OCI-LY3 (cell line): ENCODE data around the gene TMEM178A.

Experiments
- H2AFZ ChIP-seq: fragments of 200-600, 300-600 bp; shearing (Covaris generic); 2 replicates; pipeline ENCODE4 v1.6.0; 2014; ENCODE audit warnings: antibody characterized with exemption, low read depth, low read length
- H3K27ac ChIP-seq: fragments of 200-600, 300-600 bp; sonication (generic); 2 replicates; pipeline ENCODE4 v1.5.1; 2014; ENCODE audit warnings: mild to moderate bottlenecking, low read length, moderate library complexity, mixed read lengths
- H3K27me3 ChIP-seq: fragments of 200-600, 300-600 bp; sonication (generic); 2 replicates; pipeline ENCODE4 v1.6.1; 2014; ENCODE audit warnings: low read depth, low read length, mixed read lengths
- H3K36me3 ChIP-seq: fragments of 200-600, 300-600 bp; sonication (generic); replicated peaks from 2 replicates; pipeline ENCODE3; 2014; ENCODE audit warnings: low read depth, low read length, mixed read lengths
- H3K4me1 ChIP-seq: fragments of 300-600, 200-600 bp; sonication (generic); 2 replicates; pipeline ENCODE4 v1.6.1; 2014; ENCODE audit warnings: low read length, mixed read lengths
- H3K4me2 ChIP-seq: fragments of 200-600, 300-600 bp; sonication (generic); 2 replicates; pipeline ENCODE4 v1.6.1; 2014; ENCODE audit warnings: low read length, mixed read lengths
- H3K4me3 ChIP-seq: fragments of 300-600, 200-600 bp; sonication (generic); 2 replicates; pipeline ENCODE4 v1.5.1; 2014; ENCODE audit warnings: antibody characterized with exemption, mild to moderate bottlenecking, low read length, moderate library complexity
- H3K79me2 ChIP-seq: fragments of 300-600, 200-600 bp; shearing (Covaris generic); 2 replicates; pipeline ENCODE4 v1.6.1; 2014; ENCODE audit warnings: mild to moderate bottlenecking, low read length, mixed read lengths
- H3K9ac ChIP-seq: fragments of 300-600, 200-600 bp; shearing (Covaris generic); 2 replicates; pipeline ENCODE4 v1.6.0; 2014; ENCODE audit warnings: mild to moderate bottlenecking, low read length, moderate library complexity
- H3K9me3 ChIP-seq: fragments of 200-600, 300-600 bp; shearing (Covaris generic); 2 replicates; pipeline ENCODE4 v1.6.1; 2014; ENCODE audit warnings: low read length, mixed read lengths; ENCODE audit not compliant: insufficient read depth
- H4K20me1 ChIP-seq: fragments of 200-600, 300-600 bp; sonication (generic); 2 replicates; pipeline ENCODE4 v1.6.1; 2016; ENCODE audit warnings: low read length, mixed read lengths; ENCODE audit not compliant: insufficient read depth
- EZH2phosphoT487 ChIP-seq: fragments of 200-600 bp; shearing (Covaris generic); IDR thresholded peaks from 2 replicates; pipeline ENCODE4 v1.6.1; 2018; ENCODE audit warnings: antibody characterized with exemption, mixed run types, low read depth
- TF ChIP-seq, protein P1 (sequence below): fragments of 200-600, 300-600 bp; sonication (generic); IDR thresholded peaks from 2 replicates; pipeline ENCODE4 v1.5.1; 2014; ENCODE audit warnings: antibody characterized with exemption, low read length, low read depth

The TMEM178A gene

DNA sequence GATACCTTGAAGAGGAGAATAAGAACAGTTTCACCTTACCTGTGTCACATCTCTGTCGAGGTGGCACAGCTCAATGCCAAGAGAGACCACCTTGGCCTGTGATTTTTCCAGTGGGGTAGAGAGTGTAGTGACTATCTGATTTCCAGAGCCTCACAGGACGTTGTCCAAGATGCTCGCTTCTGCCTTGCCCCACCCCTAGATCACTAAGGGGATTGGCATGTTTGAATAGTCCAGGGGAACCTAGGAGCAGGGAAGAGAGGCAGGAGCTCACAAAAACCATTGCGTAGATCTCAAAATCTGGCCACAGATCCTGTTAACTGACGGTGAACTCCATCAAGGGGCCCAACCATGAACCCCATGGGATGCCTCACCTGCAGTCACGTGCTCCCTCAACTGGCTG, 24.2 kb downstream of the TMEM178A start:
- no peak overlapping the region for H3K4me3 ChIP-seq
- peaks cover 14% of the 10 kb centered on the region; the same call in 1 of the 2 replicates for H3K27me3 ChIP-seq
- H3K9me3 ChIP-seq = no peaks in the 10 kb centered on the region
- H3K4me1 ChIP-seq = no peaks in the 10 kb centered on the region
- no peaks in the 10 kb centered on the region for H3K79me2 ChIP-seq
- H4K20me1 ChIP-seq = no peaks in the 10 kb centered on the region
- H3K27ac ChIP-seq = no peak overlapping the region
- TF ChIP-seq EZH2phosphoT487 = no peak
- TF ChIP-seq, protein P1, sequence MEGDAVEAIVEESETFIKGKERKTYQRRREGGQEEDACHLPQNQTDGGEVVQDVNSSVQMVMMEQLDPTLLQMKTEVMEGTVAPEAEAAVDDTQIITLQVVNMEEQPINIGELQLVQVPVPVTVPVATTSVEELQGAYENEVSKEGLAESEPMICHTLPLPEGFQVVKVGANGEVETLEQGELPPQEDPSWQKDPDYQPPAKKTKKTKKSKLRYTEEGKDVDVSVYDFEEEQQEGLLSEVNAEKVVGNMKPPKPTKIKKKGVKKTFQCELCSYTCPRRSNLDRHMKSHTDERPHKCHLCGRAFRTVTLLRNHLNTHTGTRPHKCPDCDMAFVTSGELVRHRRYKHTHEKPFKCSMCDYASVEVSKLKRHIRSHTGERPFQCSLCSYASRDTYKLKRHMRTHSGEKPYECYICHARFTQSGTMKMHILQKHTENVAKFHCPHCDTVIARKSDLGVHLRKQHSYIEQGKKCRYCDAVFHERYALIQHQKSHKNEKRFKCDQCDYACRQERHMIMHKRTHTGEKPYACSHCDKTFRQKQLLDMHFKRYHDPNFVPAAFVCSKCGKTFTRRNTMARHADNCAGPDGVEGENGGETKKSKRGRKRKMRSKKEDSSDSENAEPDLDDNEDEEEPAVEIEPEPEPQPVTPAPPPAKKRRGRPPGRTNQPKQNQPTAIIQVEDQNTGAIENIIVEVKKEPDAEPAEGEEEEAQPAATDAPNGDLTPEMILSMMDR = no peak
- H3K36me3 ChIP-seq = no peaks in the 10 kb centered on the region
- H2AFZ ChIP-seq = no peak overlapping the region
- no peak overlapping the region for H3K9ac ChIP-seq
- no peak overlapping the region for H3K4me2 ChIP-seq

DNA sequence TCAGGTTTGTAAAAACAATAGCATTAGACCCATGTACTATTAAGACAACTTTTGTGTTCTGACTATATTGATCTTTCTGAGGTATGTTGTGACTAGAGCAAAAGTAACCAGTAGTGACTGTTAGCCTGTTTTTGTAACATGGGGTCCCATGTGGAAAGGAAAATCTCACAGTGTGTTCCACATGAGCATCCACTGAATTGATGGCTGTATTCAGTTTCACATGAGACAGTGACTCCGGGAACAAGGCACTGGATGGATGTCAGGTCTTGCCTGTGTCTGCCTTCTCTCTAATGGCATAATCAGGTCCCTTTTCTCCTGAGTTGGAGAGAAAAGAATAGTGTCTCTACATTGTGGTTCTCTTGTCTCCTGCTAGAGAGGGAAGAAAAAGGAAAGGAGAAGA, 27.5 kb downstream of the TMEM178A start:
- H3K36me3 ChIP-seq = no peaks in the 10 kb centered on the region
- no peaks in the 10 kb centered on the region for H3K4me1 ChIP-seq
- H3K4me3 ChIP-seq = no peak overlapping the region
- no peaks in the 10 kb centered on the region for H3K9me3 ChIP-seq
- no peak overlapping the region for H3K9ac ChIP-seq
- no peak overlapping the region for H2AFZ ChIP-seq
- TF ChIP-seq, protein P1 = no peak
- TF ChIP-seq EZH2phosphoT487 = no peak
- H3K4me2 ChIP-seq = no peak overlapping the region
- peaks cover 19% of the 10 kb centered on the region; the same call in 1 of the 2 replicates for H3K27me3 ChIP-seq
- no peaks in the 10 kb centered on the region for H4K20me1 ChIP-seq
- H3K27ac ChIP-seq = no peak overlapping the region
- no peaks in the 10 kb centered on the region for H3K79me2 ChIP-seq

DNA sequence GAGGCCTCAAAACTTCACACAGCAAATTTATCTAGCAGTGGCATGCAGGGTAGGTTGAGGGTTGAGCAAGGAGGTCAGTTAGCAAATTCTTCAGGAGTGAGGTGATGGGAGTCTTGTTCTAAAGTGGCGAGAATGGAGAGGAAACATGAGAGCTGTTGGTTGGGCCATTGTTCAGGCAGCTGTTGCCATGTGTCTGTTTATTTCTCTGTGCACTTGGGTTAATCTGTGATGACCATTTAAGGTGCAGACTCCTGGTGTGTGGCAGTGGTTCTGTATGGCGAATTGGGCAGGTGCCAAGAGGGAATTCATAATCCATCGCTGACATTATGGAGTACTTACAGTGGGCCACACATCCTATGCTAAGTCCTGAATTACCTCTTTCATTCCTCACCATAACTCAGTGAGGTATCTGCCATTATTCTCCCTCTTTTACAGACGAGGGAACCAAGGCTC, 30.4 kb downstream of the TMEM178A start:
- no peak overlapping the region for H2AFZ ChIP-seq
- no peaks in the 10 kb centered on the region for H3K36me3 ChIP-seq
- no peak overlapping the region for H3K9ac ChIP-seq
- H4K20me1 ChIP-seq = no peaks in the 10 kb centered on the region
- 0 out of 2 replicates have a peak, but pooled peaks cover 1% of the 10 kb centered on the region for H3K9me3 ChIP-seq
- no peak overlapping the region for H3K4me2 ChIP-seq
- peaks cover 14% of the 10 kb centered on the region; the same call in 1 of the 2 replicates for H3K27me3 ChIP-seq
- no peak overlapping the region for H3K27ac ChIP-seq
- TF ChIP-seq, protein P1 = no peak
- TF ChIP-seq EZH2phosphoT487 = no peak
- H3K79me2 ChIP-seq = no peaks in the 10 kb centered on the region
- H3K4me3 ChIP-seq = no peak overlapping the region
- no peaks in the 10 kb centered on the region for H3K4me1 ChIP-seq

DNA sequence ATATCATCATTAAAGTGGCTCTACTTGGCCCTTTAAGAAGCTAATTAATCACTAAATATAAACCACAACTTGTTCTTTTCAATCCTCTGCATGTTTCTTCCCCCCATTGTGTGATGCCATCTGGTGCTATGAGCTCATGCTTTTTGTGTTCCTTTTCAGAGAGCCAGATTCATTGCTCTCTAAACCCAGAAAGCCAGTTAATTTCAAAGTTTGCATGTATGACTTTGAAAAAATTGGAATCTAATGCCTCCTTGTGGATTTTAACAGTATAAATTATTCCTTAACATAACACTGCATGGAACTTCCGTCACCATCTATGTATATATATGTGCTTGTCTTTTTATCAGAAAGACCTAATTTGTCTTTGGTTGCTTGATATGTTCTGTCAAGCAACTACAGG, 31.1 kb downstream of the TMEM178A start:
- Histone ChIP-seq H4K20me1 (no peaks in the 10 kb centered on the region), H3K79me2 (no peaks in the 10 kb centered on the region), H3K27ac (no peak overlapping the region), H3K9me3 (peaks cover 8% of the 10 kb centered on the region; the same call in 1 of the 2 replicates), H3K36me3 (no peaks in the 10 kb centered on the region), H3K9ac (no peak overlapping the region), H3K4me3 (no peak overlapping the region), H3K4me1 (no peaks in the 10 kb centered on the region), H3K27me3 (peaks cover 14% of the 10 kb centered on the region; the same call in 1 of the 2 replicates), H3K4me2 (no peak overlapping the region), H2AFZ (no peak overlapping the region)
- TF ChIP-seq, protein P1 = no peak
- TF ChIP-seq EZH2phosphoT487 = no peak
